ENCODE data around the gene NUMB.

DNA sequence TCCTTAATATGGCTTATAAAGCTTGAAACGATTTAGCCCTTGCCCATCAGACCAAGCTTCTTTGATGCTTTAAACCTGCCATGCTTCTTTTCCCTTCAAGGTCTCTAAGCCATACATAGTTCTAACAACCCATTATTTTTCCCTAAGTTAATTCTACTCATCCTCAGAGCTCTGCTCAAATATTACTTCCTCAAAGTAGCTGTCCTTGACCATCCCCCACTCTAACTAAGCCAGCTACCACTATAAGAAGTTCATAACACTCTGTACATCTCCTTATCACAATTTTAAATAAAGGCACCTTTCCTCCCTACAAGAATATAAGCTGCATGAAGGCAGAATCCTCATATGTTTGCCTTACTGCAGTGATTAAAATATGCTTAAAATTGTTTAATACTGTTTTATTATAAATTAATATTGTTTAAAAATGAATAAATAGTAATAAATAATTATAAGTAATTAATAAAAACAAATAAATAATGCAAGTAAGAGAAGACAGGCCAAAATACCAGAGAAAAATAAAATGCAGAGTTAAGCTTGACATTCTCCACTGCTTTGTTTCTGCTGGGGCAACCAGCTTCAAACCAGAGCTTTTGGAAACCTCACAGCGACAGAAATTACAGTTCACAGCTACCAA lies 76.8 kb downstream of the NUMB start:
- TF ChIP-seq, protein P1, sequence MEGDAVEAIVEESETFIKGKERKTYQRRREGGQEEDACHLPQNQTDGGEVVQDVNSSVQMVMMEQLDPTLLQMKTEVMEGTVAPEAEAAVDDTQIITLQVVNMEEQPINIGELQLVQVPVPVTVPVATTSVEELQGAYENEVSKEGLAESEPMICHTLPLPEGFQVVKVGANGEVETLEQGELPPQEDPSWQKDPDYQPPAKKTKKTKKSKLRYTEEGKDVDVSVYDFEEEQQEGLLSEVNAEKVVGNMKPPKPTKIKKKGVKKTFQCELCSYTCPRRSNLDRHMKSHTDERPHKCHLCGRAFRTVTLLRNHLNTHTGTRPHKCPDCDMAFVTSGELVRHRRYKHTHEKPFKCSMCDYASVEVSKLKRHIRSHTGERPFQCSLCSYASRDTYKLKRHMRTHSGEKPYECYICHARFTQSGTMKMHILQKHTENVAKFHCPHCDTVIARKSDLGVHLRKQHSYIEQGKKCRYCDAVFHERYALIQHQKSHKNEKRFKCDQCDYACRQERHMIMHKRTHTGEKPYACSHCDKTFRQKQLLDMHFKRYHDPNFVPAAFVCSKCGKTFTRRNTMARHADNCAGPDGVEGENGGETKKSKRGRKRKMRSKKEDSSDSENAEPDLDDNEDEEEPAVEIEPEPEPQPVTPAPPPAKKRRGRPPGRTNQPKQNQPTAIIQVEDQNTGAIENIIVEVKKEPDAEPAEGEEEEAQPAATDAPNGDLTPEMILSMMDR (conservative IDR thresholded peaks at IDR 0.05; ENCODE audit: low read depth, low read length), result no peak
- TF ChIP-seq MXI1 (IDR thresholded peaks at IDR 0.05; ENCODE audit: borderline replicate concordance, low read depth, low read length) (no peak), CEBPB (IDR thresholded peaks at IDR 0.05; ENCODE audit: low read depth, low read length) (no peak), SMC3 (IDR thresholded peaks at IDR 0.05; ENCODE audit: low read depth, low read length) (no peak), RAD21 (IDR thresholded peaks at IDR 0.05; ENCODE audit: low read length) (no peak), CHD1 (IDR thresholded peaks at IDR 0.05; ENCODE audit: low read depth, low read length) (no peak), FOS (IDR thresholded peaks at IDR 0.05; ENCODE audit: low read depth, low read length) (no peak), POLR2A (IDR thresholded peaks at IDR 0.05; ENCODE audit: low read depth, low read length) (no peak), MAZ (IDR thresholded peaks at IDR 0.05; ENCODE audit: borderline replicate concordance, low read depth, low read length) (no peak), NFE2L2 (IDR thresholded peaks at IDR 0.05; ENCODE audit: low read depth, low read length) (no peak)
- TF ChIP-seq, protein P2, sequence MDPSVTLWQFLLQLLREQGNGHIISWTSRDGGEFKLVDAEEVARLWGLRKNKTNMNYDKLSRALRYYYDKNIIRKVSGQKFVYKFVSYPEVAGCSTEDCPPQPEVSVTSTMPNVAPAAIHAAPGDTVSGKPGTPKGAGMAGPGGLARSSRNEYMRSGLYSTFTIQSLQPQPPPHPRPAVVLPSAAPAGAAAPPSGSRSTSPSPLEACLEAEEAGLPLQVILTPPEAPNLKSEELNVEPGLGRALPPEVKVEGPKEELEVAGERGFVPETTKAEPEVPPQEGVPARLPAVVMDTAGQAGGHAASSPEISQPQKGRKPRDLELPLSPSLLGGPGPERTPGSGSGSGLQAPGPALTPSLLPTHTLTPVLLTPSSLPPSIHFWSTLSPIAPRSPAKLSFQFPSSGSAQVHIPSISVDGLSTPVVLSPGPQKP (IDR thresholded peaks at IDR 0.05; ENCODE audit: borderline replicate concordance, low read depth, low read length), result no peak

Data from IMR-90 (cell line).